Measurements from ENCODE around the gene LRP1B.

GRCh38 chr2:140273958-140274357 is 1856.9 kb downstream of the LRP1B start:
- TF ChIP-seq YY1 (IDR thresholded peaks at IDR 0.05; ENCODE audit: insufficient read depth, insufficient read length) (no peak), SUZ12 (IDR thresholded peaks at IDR 0.05; ENCODE audit: extremely low read depth, insufficient read depth, insufficient read length) (no peak), ZNF274 (IDR thresholded peaks at IDR 0.05; ENCODE audit: low read depth, low read length) (no peak)

All from NT2/D1 (cell line).